Type B pancreatic cell (in vitro differentiated cells): ENCODE measurements around the gene RUNX1. TPM values are rescaled to one million over a fixed set of nuclear protein-coding genes. Genes with fewer than 3 reads are reported as not detected.
"Not testable (repeated sequence)": the region's sequence is repeated elsewhere in the genome, so short reads cannot be mapped to it uniquely, and the experiment has no call there.

Experiments
- DNase-seq: peaks from one replicate; pipeline ENCODE4 v3.0.0; 2021; ENCODE audit warnings: mixed read lengths; ENCODE audit not compliant: unreplicated experiment; ENCODE audit errors: extremely low spot score
- H3K27ac Mint-ChIP-seq: 2 replicates; pipeline ENCODE4 v1.8.0; 2021; ENCODE audit warnings: mild to moderate bottlenecking, mixed read lengths
- H3K27me3 Mint-ChIP-seq: 2 replicates; pipeline ENCODE4 v1.8.0; 2021; ENCODE audit warnings: mixed read lengths
- H3K36me3 Mint-ChIP-seq: 2 replicates; pipeline ENCODE4 v1.8.0; 2021; ENCODE audit warnings: mixed read lengths
- H3K4me1 Mint-ChIP-seq: one replicate; pipeline ENCODE4 v1.8.0; 2021; ENCODE audit warnings: mixed read lengths; ENCODE audit not compliant: unreplicated experiment
- H3K4me3 Mint-ChIP-seq: 2 replicates; pipeline ENCODE4 v1.8.0; 2021; ENCODE audit warnings: mild to moderate bottlenecking, mixed read lengths
- H3K9me3 Mint-ChIP-seq: 2 replicates; pipeline ENCODE4 v1.8.0; 2021; ENCODE audit warnings: mixed read lengths
- CTCF ChIP-seq: fragments of 200-600 bp; sonication (generic); conservative IDR thresholded peaks from 2 replicates; pipeline ENCODE4 v1.5.0; 2021; ENCODE audit warnings: antibody characterized with exemption, mild to moderate bottlenecking
- total RNA-seq: library from RNA; stranded (reverse); gene quantifications from 2 replicates; pipeline ENCODE4 v1.2.1, GENCODE V29; 2021; ENCODE audit warnings: low replicate concordance

Gene RUNX1
- total RNA-seq, 1 donor from 2014 or later = 11.9 TPM

DNA sequence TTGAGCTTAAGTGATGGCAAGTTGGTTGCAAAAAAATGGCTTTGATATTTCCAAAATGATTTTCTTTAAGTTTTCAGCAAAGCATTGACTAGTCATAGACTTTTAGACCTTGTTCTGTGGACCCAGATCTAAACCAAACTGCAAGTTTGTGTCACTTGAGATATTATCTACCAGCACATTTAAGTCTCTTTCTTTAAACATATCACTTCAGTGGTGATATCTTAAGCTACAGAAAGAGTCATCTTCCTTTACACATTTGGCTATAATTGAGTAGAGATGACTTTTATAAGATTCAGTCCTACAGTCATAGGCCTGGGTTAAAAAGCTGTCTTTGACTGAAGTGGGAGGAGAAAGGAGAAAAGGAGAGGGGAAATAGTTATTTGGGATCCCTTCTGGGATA lies 95.2 kb downstream of the RUNX1 start:
- Mint-ChIP-seq H3K4me1 (peaks cover 3% of the 10 kb centered on the region), H3K9me3 (no peaks in the 10 kb centered on the region), H3K27me3 (peaks cover 7% of the 10 kb centered on the region), H3K4me3 (no peak overlapping the region), H3K36me3 (no peaks in the 10 kb centered on the region), H3K27ac (no peak overlapping the region)
- TF ChIP-seq CTCF = no peak
- no peak for DNase-seq

DNA sequence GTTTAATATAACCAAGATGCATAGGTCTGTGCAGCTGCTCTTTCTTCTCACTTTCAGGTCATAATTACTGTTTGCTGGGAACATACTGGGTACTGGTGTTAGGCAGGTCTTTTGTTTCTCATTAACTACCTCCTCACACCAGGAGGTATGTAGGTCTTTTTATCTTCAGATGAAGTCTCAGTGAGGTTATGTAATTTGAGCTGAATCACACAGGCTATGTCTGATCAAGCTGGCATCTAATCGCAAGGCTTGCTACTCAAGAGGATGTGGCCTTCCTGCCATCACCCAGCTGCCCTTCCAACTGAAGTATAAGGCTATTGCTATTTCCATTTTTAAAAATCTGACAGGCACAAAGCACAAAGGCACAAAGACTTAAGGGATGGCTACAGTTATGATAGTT lies 96.4 kb downstream of the RUNX1 start:
- Mint-ChIP-seq H3K27me3 (peaks cover 7% of the 10 kb centered on the region), H3K36me3 (no peaks in the 10 kb centered on the region), H3K27ac (no peak overlapping the region), H3K4me1 (peaks cover 3% of the 10 kb centered on the region), H3K9me3 (no peaks in the 10 kb centered on the region), H3K4me3 (no peak overlapping the region)
- TF ChIP-seq CTCF = no peak
- DNase-seq = no peak

- H3K9me3 Mint-ChIP-seq, H3K36me3 Mint-ChIP-seq, DNase-seq, H3K4me1 Mint-ChIP-seq, H3K4me3 Mint-ChIP-seq, H3K27ac Mint-ChIP-seq, H3K27me3 Mint-ChIP-seq: not testable (repeated sequence)
Observed at GRCh38 chr21:34951868-34952267, 97.2 kb downstream of the RUNX1 start.

DNA sequence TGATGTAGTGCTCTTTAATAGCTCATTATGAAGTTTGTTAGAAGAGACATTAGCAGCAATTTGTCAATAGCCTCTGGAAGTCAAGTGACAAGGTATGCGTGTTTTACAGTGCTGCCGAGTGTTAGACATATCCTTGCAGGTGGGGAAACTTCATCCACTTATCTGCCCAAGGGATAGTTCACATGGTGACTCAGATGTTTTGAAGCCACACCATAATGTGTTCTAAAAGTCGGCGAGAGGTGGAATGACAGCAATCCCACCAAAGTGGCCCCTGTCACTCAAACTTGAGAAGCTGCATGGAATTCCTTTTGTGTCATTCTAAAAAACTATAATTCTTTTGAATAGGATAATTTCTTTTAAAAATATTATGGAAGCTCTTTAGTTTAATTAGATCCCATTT lies 98.1 kb downstream of the RUNX1 start:
- Mint-ChIP-seq H3K27me3 (peaks cover 10% of the 10 kb centered on the region), H3K27ac (no peak overlapping the region), H3K9me3 (peaks cover 4% of the 10 kb centered on the region), H3K4me1 (peaks cover 3% of the 10 kb centered on the region), H3K4me3 (no peak overlapping the region), H3K36me3 (no peaks in the 10 kb centered on the region)
- no peak for DNase-seq
- TF ChIP-seq CTCF = no peak

DNA sequence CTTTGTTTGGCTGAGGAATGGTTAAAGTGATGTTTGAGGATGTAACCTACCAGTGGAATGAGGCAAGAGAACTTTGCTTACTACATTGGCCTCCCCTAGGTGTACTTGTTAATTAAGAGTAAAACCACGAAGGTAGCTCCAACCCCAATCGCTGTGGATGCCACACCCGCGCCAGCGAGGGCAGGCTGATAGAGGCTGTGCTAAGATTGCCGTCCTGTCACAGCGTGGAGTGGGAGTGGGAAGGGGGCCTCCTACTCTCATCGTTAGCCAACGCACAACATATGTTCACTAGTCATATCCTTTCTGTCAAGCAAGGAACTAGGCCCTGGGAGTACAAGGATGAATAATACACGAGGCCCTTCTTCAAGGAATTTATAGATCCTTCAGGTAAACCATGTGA lies 99.6 kb downstream of the RUNX1 start:
- H3K9me3 Mint-ChIP-seq = peaks cover 12% of the 10 kb centered on the region
- H3K4me1 Mint-ChIP-seq = peaks cover 3% of the 10 kb centered on the region
- no peak for TF ChIP-seq CTCF
- no peaks in the 10 kb centered on the region for H3K36me3 Mint-ChIP-seq
- peaks cover 14% of the 10 kb centered on the region for H3K27me3 Mint-ChIP-seq
- H3K27ac Mint-ChIP-seq = no peak overlapping the region
- no peak overlapping the region for H3K4me3 Mint-ChIP-seq
- no peak for DNase-seq

DNA sequence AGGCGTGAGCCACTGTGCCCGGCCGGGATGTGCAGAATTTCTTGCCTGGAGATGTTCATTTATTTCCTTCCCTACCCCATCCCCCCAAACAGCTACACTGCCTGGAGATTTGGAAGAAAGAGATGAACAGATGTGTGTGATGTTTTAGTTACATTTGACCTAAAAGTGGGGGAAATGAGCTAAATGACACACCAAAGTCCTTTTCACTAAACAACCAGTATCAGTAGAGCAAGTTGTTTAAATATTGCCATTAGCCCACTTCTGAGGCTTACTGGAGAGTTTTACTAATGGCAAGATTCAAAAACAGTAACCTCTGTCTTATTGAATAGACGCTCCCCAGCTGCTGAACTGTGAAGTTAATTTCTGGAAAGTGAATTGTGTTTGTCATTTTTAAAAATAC lies 100.1 kb downstream of the RUNX1 start:
- Mint-ChIP-seq H3K27me3 (peaks cover 15% of the 10 kb centered on the region), H3K36me3 (no peaks in the 10 kb centered on the region), H3K27ac (no peak overlapping the region), H3K4me1 (peaks cover 3% of the 10 kb centered on the region), H3K9me3 (peaks cover 12% of the 10 kb centered on the region), H3K4me3 (no peak overlapping the region)
- TF ChIP-seq CTCF = no peak
- DNase-seq = no peak
